WTC11 (cell line): ENCODE measurements around the gene GPR132.

ENCODE experiments used
- AR ChIP-seq: fragments of 250-450 bp; sonication (Bioruptor Pico); IDR thresholded peaks from 2 replicates; pipeline ENCODE4 v1.9.0; 2021; ENCODE audit warnings: mild to moderate bottlenecking
- ATF6 ChIP-seq: sonication (generic); formaldehyde crosslinking; IDR thresholded peaks from 2 replicates; pipeline ENCODE4 v1.8.1; 2023; ENCODE audit warnings: mild to moderate bottlenecking, missing genetic modification reagents
- CTCF ChIP-seq: fragments of 200-600 bp; IDR thresholded peaks from 2 replicates; pipeline ENCODE4 v1.8.0; 2022; ENCODE audit warnings: antibody characterized with exemption
- ZNF423 ChIP-seq: fragments of 250-450 bp; sonication (Bioruptor Pico); IDR thresholded peaks from 2 replicates; pipeline ENCODE4 v2.1.2; 2022; ENCODE audit warnings: mild to moderate bottlenecking, moderate library complexity
- TF ChIP-seq, protein P1 (sequence below): sonication (generic); formaldehyde crosslinking; IDR thresholded peaks from 2 replicates; pipeline ENCODE4 v1.8.0; 2022; ENCODE audit warnings: mild to moderate bottlenecking, missing genetic modification reagents

- TF ChIP-seq AR (CRISPR knock-in tag) (no peak), ZNF423 (CRISPR knock-in tag) (no peak), CTCF (no peak), ATF6 (CRISPR knock-in tag) (no peak)
- TF ChIP-seq, protein P1, sequence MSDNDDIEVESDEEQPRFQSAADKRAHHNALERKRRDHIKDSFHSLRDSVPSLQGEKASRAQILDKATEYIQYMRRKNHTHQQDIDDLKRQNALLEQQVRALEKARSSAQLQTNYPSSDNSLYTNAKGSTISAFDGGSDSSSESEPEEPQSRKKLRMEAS: no peak
Observed at GRCh38 chr14:105022276-105022670, 43.0 kb downstream of the GPR132 start.
